Measurements from ENCODE around the gene ALDH4A1.

DNA sequence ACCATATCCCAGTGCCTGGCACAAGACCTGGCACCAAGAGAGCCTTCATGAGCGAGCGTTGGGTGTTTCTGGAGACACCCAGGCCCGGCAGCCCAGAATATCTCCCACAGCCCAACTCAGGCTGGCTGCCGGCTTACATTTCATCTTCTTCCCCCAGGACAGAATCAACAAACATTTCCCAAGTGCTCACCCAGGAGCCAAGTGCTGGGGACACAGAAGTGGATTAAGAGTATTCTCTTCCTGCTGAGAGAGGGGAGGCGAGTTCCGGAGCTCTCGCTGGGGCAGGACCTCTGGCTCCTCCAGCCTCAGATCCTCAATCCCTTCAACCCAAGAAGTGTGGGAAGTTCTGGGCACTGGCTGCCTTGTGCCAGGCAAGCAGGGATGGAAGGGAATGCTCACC, 30.5 kb upstream of the ALDH4A1 start:
- TF ChIP-seq, protein P1, sequence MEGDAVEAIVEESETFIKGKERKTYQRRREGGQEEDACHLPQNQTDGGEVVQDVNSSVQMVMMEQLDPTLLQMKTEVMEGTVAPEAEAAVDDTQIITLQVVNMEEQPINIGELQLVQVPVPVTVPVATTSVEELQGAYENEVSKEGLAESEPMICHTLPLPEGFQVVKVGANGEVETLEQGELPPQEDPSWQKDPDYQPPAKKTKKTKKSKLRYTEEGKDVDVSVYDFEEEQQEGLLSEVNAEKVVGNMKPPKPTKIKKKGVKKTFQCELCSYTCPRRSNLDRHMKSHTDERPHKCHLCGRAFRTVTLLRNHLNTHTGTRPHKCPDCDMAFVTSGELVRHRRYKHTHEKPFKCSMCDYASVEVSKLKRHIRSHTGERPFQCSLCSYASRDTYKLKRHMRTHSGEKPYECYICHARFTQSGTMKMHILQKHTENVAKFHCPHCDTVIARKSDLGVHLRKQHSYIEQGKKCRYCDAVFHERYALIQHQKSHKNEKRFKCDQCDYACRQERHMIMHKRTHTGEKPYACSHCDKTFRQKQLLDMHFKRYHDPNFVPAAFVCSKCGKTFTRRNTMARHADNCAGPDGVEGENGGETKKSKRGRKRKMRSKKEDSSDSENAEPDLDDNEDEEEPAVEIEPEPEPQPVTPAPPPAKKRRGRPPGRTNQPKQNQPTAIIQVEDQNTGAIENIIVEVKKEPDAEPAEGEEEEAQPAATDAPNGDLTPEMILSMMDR (IDR thresholded peaks at IDR 0.05; ENCODE audit: low read depth, low read length): no peak
- TF ChIP-seq EZH2phosphoT487 (IDR thresholded peaks at IDR 0.05; ENCODE audit: low read depth): no peak
